ENCODE data around the gene STAT4. TPM values are rescaled to one million over a fixed set of nuclear protein-coding genes. Genes with fewer than 3 reads are reported as not detected.
A peak's percentile ranks its signal among the peaks of the same experiment; 100 is the strongest.

The STAT4 gene
- polyA plus RNA-seq, 1 of the 3 experiments (the other 2 are of a cell fraction): 0.12 TPM

GRCh38 chr2:191171286-191171685 lies 20.5 kb upstream of the STAT4 start:
- H3K27ac ChIP-seq (ENCODE audit: low read depth in 2 of 2, low read length in 1 of 2): peak overlapping the region; percentile 88 to 90
- peaks cover 12 to 41% of the 10 kb centered on the region in 2 experiments for H3K4me1 ChIP-seq (ENCODE audit: control insufficient read depth in 1 of 2, insufficient read depth in 2 of 2, low read depth in 1 of 2, low read length in 1 of 2)
- H4K20me1 ChIP-seq (ENCODE audit: insufficient read depth): no peaks in the 10 kb centered on the region; the same call in 1 of the 2 replicates
- CTCF ChIA-PET: interaction anchor here (0.9 to 3.0 kb wide), 5 partner anchors 47 to 525 kb away, joined by 3 to 16 read pairs (median 10); no protein-coding TSS in a partner anchor
- DNase-seq: peak; percentile 20
- H3K36me3 ChIP-seq (replicated peaks in 1 of 2; ENCODE audit: control insufficient read depth in 1 of 2, insufficient read depth in 2 of 2, low read length in 1 of 2): no peaks in the 10 kb centered on the region
- H3K27me3 ChIP-seq (ENCODE audit: insufficient read depth): no peaks in the 10 kb centered on the region
- H3K4me3 ChIP-seq (ENCODE audit: low read depth in 2 of 2, low read length in 1 of 2): 0 out of 4 replicates have a peak overlapping the region, but pooled peaks of 1 of the 2 experiments have one; percentile 18
- H2AFZ ChIP-seq (ENCODE audit: low read depth): peak overlapping the region; percentile 46; the same call in 1 of the 2 replicates
- H3F3A ChIP-seq (replicated peaks; ENCODE audit: insufficient read depth): peaks cover 40% of the 10 kb centered on the region
- TF ChIP-seq EP300 (IDR thresholded peaks at IDR 0.05; ENCODE audit: borderline replicate concordance in 1 of 2, low read depth in 1 of 2, low read length in 1 of 2): peak in 1 of 2 experiments; percentile 19; a peak in 1 of 4 replicates
- 0 out of 2 replicates have a peak, but pooled peaks have one; percentile 6 for TF ChIP-seq GATA2 (CRISPR knock-in tag; IDR thresholded peaks at IDR 0.05)
- no peak for TF ChIP-seq NFIC (IDR thresholded peaks at IDR 0.05; ENCODE audit: borderline replicate concordance)
- TF ChIP-seq CHD2 (IDR thresholded peaks at IDR 0.05; ENCODE audit: low read length, partially characterized antibody): peak; percentile 24
- peak overlapping the region; percentile 44; the same call in 1 of the 2 replicates for H3K9ac ChIP-seq
- WGBS (ENCODE audit: low lambda C conversion rate): 0% methylated on average over 2 of the region's 2 CpGs
- peak overlapping the region; percentile 65 for H3K4me2 ChIP-seq
- H3K9me2 ChIP-seq: no peaks in the 10 kb centered on the region
- no peaks in the 10 kb centered on the region for H3K9me3 ChIP-seq
- H3K79me2 ChIP-seq (ENCODE audit: insufficient read depth): no peaks in the 10 kb centered on the region
- POLR2A ChIA-PET: no interaction called here

GRCh38 chr2:191170773-191171172 lies 20.0 kb upstream of the STAT4 start:
- H3K9me3 ChIP-seq: no peaks in the 10 kb centered on the region
- H3F3A ChIP-seq (replicated peaks; ENCODE audit: insufficient read depth): peaks cover 40% of the 10 kb centered on the region
- ChIA-PET POLR2A (interaction anchor here (0.6 kb wide), 1 partner anchor 129 kb away, joined by 3 read pairs; no protein-coding TSS in a partner anchor), CTCF (interaction anchor here (0.9 to 3.0 kb wide), 6 partner anchors 47 to 385 kb away, joined by 3 to 16 read pairs (median 8); no protein-coding TSS in a partner anchor)
- WGBS (ENCODE audit: low lambda C conversion rate): 12% methylated on average over 3 of the region's 3 CpGs
- 0 out of 2 replicates have a peak overlapping the region, but pooled peaks have one; percentile 46 for H2AFZ ChIP-seq (ENCODE audit: low read depth)
- peaks cover 12 to 44% of the 10 kb centered on the region in 2 experiments for H3K4me1 ChIP-seq (ENCODE audit: control insufficient read depth in 1 of 2, insufficient read depth in 2 of 2, low read depth in 1 of 2, low read length in 1 of 2)
- no peaks in the 10 kb centered on the region; the same call in 1 of the 2 replicates for H4K20me1 ChIP-seq (ENCODE audit: insufficient read depth)
- DNase-seq: no peak
- H3K36me3 ChIP-seq (replicated peaks in 1 of 2; ENCODE audit: control insufficient read depth in 1 of 2, insufficient read depth in 2 of 2, low read length in 1 of 2): no peaks in the 10 kb centered on the region
- no peak overlapping the region for H3K4me3 ChIP-seq (ENCODE audit: low read depth in 2 of 2, low read length in 1 of 2)
- peak overlapping the region; percentile 88 to 90 for H3K27ac ChIP-seq (ENCODE audit: low read depth in 2 of 2, low read length in 1 of 2)
- H3K9me2 ChIP-seq: no peaks in the 10 kb centered on the region
- H3K9ac ChIP-seq: peak overlapping the region; percentile 44; the same call in 1 of the 2 replicates
- H3K79me2 ChIP-seq (ENCODE audit: insufficient read depth): no peaks in the 10 kb centered on the region
- H3K27me3 ChIP-seq (ENCODE audit: insufficient read depth): no peaks in the 10 kb centered on the region
- peak overlapping the region; percentile 65 for H3K4me2 ChIP-seq
- TF ChIP-seq TAF1 (IDR thresholded peaks at IDR 0.05; ENCODE audit: borderline replicate concordance, low read depth, low read length) (no peak), RCOR1 (IDR thresholded peaks at IDR 0.05; ENCODE audit: low read length) (no peak), IRF3 (IDR thresholded peaks at IDR 0.05; ENCODE audit: low read depth, low read length) (no peak), USF2 (IDR thresholded peaks at IDR 0.05; ENCODE audit: borderline replicate concordance, low read depth, low read length) (no peak), RFX5 (IDR thresholded peaks at IDR 0.05; ENCODE audit: low read length) (no peak), RXRA (IDR thresholded peaks at IDR 0.05; ENCODE audit: borderline replicate concordance, low read depth) (no peak), FOXM1 (IDR thresholded peaks at IDR 0.05; ENCODE audit: low read depth) (no peak), JUND (IDR thresholded peaks at IDR 0.05) (peak; percentile 72), TEAD4 (IDR thresholded peaks at IDR 0.05; ENCODE audit: borderline replicate concordance, insufficient read depth) (no peak), EZH2phosphoT487 (IDR thresholded peaks at IDR 0.05; ENCODE audit: borderline replicate concordance, low read depth) (no peak), USF1 (IDR thresholded peaks at IDR 0.05; ENCODE audit: borderline replicate concordance, low read depth) (no peak), ZBTB33 (IDR thresholded peaks at IDR 0.05; ENCODE audit: borderline replicate concordance, low read depth) (no peak), FOXJ3 (CRISPR knock-in tag; IDR thresholded peaks at IDR 0.05) (no peak), MEF2A (IDR thresholded peaks at IDR 0.05; ENCODE audit: borderline replicate concordance, low read depth) (no peak)
